Astrocyte (in vitro differentiated cells and primary cell): ENCODE results near the gene ZFHX3.

ENCODE experiments used
- CTCF ChIP-seq: IDR thresholded peaks from 2 replicates; pipeline ENCODE4 v1.5.1; 2011; ENCODE audit warnings: low read depth, mild to moderate bottlenecking, inconsistent platforms, low read length, moderate library complexity; ENCODE audit not compliant: insufficient read depth
- EZH2 ChIP-seq: IDR thresholded peaks from 2 replicates; pipeline ENCODE4 v1.6.1; 2012; ENCODE audit warnings: mild to moderate bottlenecking, low read length, inconsistent platforms; ENCODE audit not compliant: insufficient read depth

GRCh38 chr16:73046202-73046848 lies 1.6 kb downstream of the ZFHX3 start:
- no peak for TF ChIP-seq CTCF
- no peak for TF ChIP-seq EZH2
